Smooth muscle cell (in vitro differentiated cells): ENCODE data around the gene ANKH. TPM values are rescaled to one million over a fixed set of nuclear protein-coding genes. Genes with fewer than 3 reads are reported as not detected.
"Not testable (repeated sequence)": the region's sequence is repeated elsewhere in the genome, so short reads cannot be mapped to it uniquely, and the experiment has no call there.

Experiments used
- DNase-seq: peaks from one replicate; lab custom pipeline; 2025; ENCODE audit not compliant: unreplicated experiment; lab: John Stamatoyannopoulos, UW
- H2AFZ ChIP-seq: fragments of 200-600 bp; sonication (generic); 2 replicates; pipeline ENCODE4 v1.6.0; 2016; ENCODE audit warnings: antibody characterized with exemption, low read depth, mild to moderate bottlenecking
- H3F3A ChIP-seq: fragments of 200-600 bp; sonication (generic); 2 replicates; pipeline ENCODE4 v1.6.0; 2017; ENCODE audit warnings: antibody characterized with exemption, low read depth
- H3K27ac ChIP-seq: fragments of 200-600 bp; sonication (generic); 2 replicates; pipeline ENCODE4 v1.5.1; 2016; ENCODE audit warnings: low read depth, mild to moderate bottlenecking
- H3K27me3 ChIP-seq: fragments of 200-600 bp; sonication (generic); 2 replicates; pipeline ENCODE4 v1.6.1; 2016; ENCODE audit warnings: low read depth, mild to moderate bottlenecking
- H3K36me3 ChIP-seq: fragments of 200-600 bp; sonication (generic); 2 replicates; pipeline ENCODE4 v1.5.1; 2016; ENCODE audit warnings: low read depth
- H3K4me1 ChIP-seq: fragments of 200-600 bp; sonication (generic); 2 replicates; pipeline ENCODE4 v1.5.1; 2016; ENCODE audit warnings: low read depth
- H3K4me2 ChIP-seq: fragments of 200-600 bp; sonication (generic); 2 replicates; pipeline ENCODE4 v1.6.0; 2016; ENCODE audit warnings: mild to moderate bottlenecking
- H3K4me3 ChIP-seq: fragments of 200-600 bp; sonication (generic); 2 replicates; pipeline ENCODE4 v1.5.1; 2016; ENCODE audit warnings: mild to moderate bottlenecking
- H3K79me2 ChIP-seq: fragments of 200-600 bp; sonication (generic); 2 replicates; pipeline ENCODE4 v1.6.0; 2016; ENCODE audit warnings: low read depth, mild to moderate bottlenecking
- H3K9ac ChIP-seq: fragments of 200-600 bp; sonication (generic); 2 replicates; pipeline ENCODE4 v1.6.0; 2016; ENCODE audit warnings: low read depth
- H3K9me3 ChIP-seq: fragments of 200-600 bp; sonication (generic); replicated peaks from 2 replicates; pipeline ENCODE4 v1.5.1; 2016; ENCODE audit warnings: low read depth
- H4K20me1 ChIP-seq: fragments of 200-600 bp; sonication (generic); 2 replicates; pipeline ENCODE4 v1.6.0; 2016; ENCODE audit warnings: low read depth
- CTCF ChIP-seq: fragments of 200-600 bp; sonication (generic); IDR thresholded peaks from 2 replicates; pipeline ENCODE4 v1.5.1; 2017; ENCODE audit warnings: borderline replicate concordance, mild to moderate bottlenecking, antibody characterized with exemption; ENCODE audit not compliant: insufficient read depth, poor library complexity, severe bottlenecking
- WGBS: methylation state at CpG from one replicate; pipeline ENCODE4 v1.1.7; 2016; ENCODE audit warnings: low lambda C conversion rate; 5-methylcytosine and 5-hydroxymethylcytosine counted together
- polyA plus RNA-seq: library from polyadenylated mRNA; unstranded; fragments of >200 nt; fragmentation: Nextera tagmentation; extraction: Ambion mirVana; gene quantifications from 2 replicates; pipeline ENCODE4 v1.2.1, GENCODE V29; 2016
- total RNA-seq: library from RNA; depleted of rRNA; stranded (reverse); fragments of >200 nt; gene quantifications from 2 replicates; pipeline ENCODE4 v1.2.3, GENCODE V29; 2014

Gene ANKH
- total RNA-seq: 37.3 and 48.0 TPM in 2 replicates
- polyA plus RNA-seq: 25.4 and 56.6 TPM in 2 replicates

- peak within 1 kb of the TSS; percentile 56 for H3K27ac ChIP-seq
- peak within 1 kb of the TSS; percentile 53 for H2AFZ ChIP-seq
- H4K20me1 ChIP-seq: peaks cover 24% of the 10 kb centered on the region
- peaks cover 22% of the 10 kb centered on the region for H3K79me2 ChIP-seq
- peak within 1 kb of the TSS; percentile 74 for H3K9ac ChIP-seq
- peak within 1 kb of the TSS; percentile 87 for H3K4me3 ChIP-seq
- no peaks in the 10 kb centered on the region for H3K9me3 ChIP-seq
- peak; percentile 51 for DNase-seq
- no peaks in the 10 kb centered on the region for H3K27me3 ChIP-seq
- H3K36me3 ChIP-seq: no peaks in the 10 kb centered on the region
- H3F3A ChIP-seq: no peaks in the 10 kb centered on the region
- peak within 1 kb of the TSS; percentile 94 for H3K4me2 ChIP-seq
- H3K4me1 ChIP-seq: peaks cover 14% of the 10 kb centered on the region
- WGBS: 2% methylated on average over 34 of the region's 115 CpGs
- peak; percentile 4 for TF ChIP-seq CTCF
Observed at GRCh38 chr5:14871214-14872069, at the start of gene ANKH. TSS of gene ANKH (minus strand) at chr5:14871778. CDS start at chr5:14871447, 331 bp downstream.

DNA sequence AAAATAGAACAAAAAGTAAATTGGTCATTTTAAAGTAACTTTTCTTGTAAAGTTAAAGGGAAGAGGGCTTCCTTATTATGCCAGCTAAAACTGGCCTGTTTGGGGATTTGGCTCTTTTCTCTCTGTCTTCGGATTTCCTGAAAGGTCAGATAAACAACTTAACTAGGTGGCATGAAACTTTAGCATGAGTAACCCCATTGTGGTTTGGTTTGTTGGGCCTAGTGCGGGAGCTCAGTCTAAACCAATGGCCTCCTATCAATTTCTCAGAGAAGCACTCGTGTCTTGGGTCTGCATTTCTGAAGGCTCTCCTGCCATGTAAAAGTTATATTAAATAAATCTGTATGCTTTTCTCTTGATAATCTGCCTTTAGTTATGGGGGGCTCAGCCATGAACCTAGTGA is 48.5 kb upstream of the ANKH start:
- Histone ChIP-seq H3F3A (no peaks in the 10 kb centered on the region), H3K36me3 (no peaks in the 10 kb centered on the region), H3K79me2 (no peaks in the 10 kb centered on the region), H2AFZ (peak overlapping the region; percentile 42), H3K4me2 (no peak overlapping the region), H3K4me3 (no peak overlapping the region), H3K9me3 (no peaks in the 10 kb centered on the region), H3K27ac (peak overlapping the region; percentile 2), H3K4me1 (peaks cover 11% of the 10 kb centered on the region), H3K27me3 (no peaks in the 10 kb centered on the region), H3K9ac (no peak overlapping the region), H4K20me1 (no peaks in the 10 kb centered on the region)
- TF ChIP-seq CTCF: no peak
- WGBS: 43% methylated on average over 3 of the region's 3 CpGs
- DNase-seq: no peak

DNA sequence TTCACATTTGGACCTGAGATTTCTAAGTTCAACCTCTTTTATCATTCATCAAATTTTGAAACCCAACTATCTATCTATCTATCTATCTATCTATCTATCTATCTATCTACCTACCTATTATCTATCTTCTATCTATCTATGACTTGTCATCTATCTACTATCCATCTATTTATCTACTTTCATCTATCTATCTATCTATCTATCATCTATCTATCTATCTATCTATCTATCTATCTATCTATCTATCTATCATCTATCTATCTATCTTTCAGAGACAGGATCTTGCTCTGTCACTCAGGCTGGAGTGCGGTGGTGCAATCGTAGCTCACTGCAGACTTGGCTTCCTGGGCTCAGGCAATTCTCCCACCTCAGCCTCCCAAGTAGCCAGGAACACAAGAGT is 47.5 kb upstream of the ANKH start:
- H3K36me3 ChIP-seq, DNase-seq, H3K4me1 ChIP-seq, H3K27me3 ChIP-seq, H3K79me2 ChIP-seq, H2AFZ ChIP-seq, H3F3A ChIP-seq, H3K9ac ChIP-seq, H3K27ac ChIP-seq, H3K4me2 ChIP-seq, H3K9me3 ChIP-seq, H4K20me1 ChIP-seq, H3K4me3 ChIP-seq: not testable (repeated sequence)
- 96% methylated on average over 2 of the region's 2 CpGs for WGBS

GRCh38 chr5:14917719-14918118 is 46.1 kb upstream of the ANKH start:
- Histone ChIP-seq H3K27me3 (no peaks in the 10 kb centered on the region), H3K9ac (no peak overlapping the region), H3K79me2 (no peaks in the 10 kb centered on the region), H2AFZ (no peak overlapping the region), H4K20me1 (no peaks in the 10 kb centered on the region), H3K4me2 (no peak overlapping the region), H3K4me1 (peaks cover 9% of the 10 kb centered on the region), H3K36me3 (no peaks in the 10 kb centered on the region), H3F3A (no peaks in the 10 kb centered on the region), H3K4me3 (no peak overlapping the region), H3K27ac (no peak overlapping the region), H3K9me3 (no peaks in the 10 kb centered on the region)
- 88% methylated on average over 2 of the region's 2 CpGs for WGBS
- no peak for DNase-seq
- TF ChIP-seq CTCF: no peak
